ENCODE results near the gene ATP1B2. TPM values are rescaled to one million over a fixed set of nuclear protein-coding genes. Genes with fewer than 3 reads are reported as not detected.
"Not testable (repeated sequence)": the region's sequence is repeated elsewhere in the genome, so short reads cannot be mapped to it uniquely, and the experiment has no call there.

ATP1B2 gene, protein sequence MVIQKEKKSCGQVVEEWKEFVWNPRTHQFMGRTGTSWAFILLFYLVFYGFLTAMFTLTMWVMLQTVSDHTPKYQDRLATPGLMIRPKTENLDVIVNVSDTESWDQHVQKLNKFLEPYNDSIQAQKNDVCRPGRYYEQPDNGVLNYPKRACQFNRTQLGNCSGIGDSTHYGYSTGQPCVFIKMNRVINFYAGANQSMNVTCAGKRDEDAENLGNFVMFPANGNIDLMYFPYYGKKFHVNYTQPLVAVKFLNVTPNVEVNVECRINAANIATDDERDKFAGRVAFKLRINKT
- 14.3 TPM for total RNA-seq

DNA sequence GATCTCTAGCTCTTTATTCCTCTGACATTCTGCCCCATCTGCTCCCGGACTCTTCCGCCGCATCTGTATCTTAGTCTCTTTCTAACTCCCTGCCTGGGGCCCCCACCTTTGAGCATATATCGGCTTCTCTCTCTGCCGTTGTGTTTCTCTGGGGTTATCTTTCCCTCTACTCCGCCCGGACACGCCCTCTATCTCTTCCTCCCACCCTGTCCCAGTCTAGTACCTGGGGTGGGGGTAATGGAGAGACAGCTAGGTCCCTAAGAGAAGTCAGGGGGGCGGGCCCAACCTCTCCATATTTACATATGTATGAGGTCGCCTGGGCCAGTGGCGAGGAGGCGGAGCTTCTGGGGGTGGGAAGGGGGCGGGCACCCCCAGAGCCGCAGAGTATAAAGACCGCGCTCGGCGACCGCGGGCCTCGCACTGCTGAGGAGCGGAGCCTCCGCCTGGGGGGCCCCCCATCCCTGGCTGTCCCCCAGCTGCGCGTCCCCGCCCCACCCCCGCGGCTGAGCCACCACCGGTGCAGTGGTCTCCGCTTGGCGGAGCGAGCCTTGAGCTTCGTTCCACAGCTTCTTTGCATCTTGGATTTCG, at the start of gene ATP1B2:
ATP1B2 (plus strand) TSS at position 418 of the 588 bp plus-strand sequence. CDS start 593 bp downstream, outside the sequence.
- DNase-seq (ENCODE audit: low spot score) (peak; percentile 80), ATAC-seq (peak; percentile 77)
- intact Hi-C loops (cut with DNase I): no loop called here

DNA sequence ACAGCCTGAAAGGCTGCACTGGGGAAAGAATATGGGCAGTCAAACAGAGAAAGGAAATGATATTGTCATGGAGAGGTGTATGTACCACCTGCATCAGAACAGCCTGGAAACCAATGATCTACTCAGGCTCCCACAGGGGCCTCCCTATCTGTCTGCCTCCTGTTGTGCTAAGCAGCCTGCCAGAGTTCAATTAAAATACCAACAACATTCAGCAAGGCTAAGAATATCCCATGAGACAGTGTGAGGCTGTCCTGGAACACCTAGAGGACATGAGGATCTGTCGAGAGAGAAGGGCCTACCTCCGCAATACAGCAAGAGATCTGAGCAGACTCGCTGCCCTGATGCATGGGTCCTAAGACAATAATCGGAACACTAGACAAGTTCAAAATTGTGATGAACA, 44.4 kb upstream of the ATP1B2 start:
- intact Hi-C loops (cut with DNase I): no loop called here
- ATAC-seq (no peak), DNase-seq (ENCODE audit: low spot score) (no peak)

DNA sequence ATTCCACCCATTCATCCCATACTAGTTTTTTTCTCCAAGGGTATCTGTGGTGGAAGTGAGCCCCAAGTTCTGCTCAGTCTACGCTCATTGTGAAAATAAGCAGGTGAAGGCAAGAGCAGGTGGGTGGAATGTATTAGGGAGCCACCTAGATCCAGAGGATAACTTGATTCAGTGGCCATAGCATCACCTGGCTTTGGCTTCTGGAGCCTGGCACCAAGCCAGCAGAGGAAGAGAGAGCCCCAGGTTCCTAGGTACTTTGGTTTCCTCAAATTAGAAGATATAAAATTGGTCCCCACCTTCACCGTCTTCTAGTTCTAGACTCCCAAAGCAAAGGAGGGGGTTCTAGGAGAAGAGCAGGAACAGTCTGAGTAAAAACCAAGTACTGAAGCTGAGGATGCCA, 40.1 kb upstream of the ATP1B2 start:
- intact Hi-C loops (cut with DNase I): no loop called here
- ATAC-seq: no peak
- no peak for DNase-seq (ENCODE audit: low spot score)

DNA sequence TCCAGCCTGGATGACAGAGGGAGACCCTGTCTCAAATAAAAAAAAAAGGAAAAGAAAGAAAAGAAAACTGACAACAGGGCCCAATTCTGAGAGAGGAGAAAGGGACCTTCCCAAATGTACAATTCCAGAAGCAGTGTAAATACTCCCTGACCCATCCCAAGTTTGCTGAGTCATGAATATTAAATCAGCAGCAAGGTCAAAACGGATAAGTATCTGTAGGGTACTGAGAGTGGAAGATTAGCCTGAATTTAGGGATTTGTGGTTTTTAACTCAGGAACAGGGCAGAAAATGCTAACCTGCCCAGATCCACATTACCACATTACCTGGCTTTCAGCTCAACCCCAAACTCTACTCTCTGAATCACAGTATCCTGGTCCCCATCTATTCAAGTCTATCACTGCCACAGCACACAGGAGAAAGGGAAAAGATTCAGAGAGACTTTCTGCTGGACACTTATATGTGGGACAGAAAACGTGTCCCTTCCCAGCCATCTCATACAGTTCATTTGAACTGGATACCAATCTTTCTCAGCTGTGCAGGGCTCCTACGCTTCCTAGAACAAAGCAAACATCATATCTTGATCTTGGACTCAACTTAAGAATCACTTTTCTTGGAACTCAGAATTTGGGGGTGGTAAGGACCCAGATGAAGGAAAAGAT, 39.0 kb upstream of the ATP1B2 start:
- DNase-seq (ENCODE audit: low spot score): no peak
- intact Hi-C loops (cut with DNase I): no loop called here
- no peak for ATAC-seq

DNA sequence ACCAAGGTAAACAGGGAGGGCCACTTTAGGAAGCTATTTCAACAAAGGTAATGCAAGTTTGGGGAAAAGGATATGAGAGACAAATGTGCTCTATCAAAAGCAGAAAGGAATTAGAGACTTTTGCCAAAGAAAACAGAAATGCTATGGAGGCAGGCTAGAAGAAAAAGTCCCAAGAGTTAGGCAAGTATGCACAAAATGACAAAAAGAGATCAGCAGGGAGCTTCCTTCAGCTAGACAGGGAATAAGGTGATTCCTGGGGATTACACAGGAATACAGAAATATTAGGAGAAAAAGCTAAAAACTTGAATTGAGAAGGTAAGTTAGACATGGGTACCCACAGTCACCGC, 38.5 kb upstream of the ATP1B2 start:
- no peak for DNase-seq (ENCODE audit: low spot score)
- intact Hi-C loops (cut with DNase I): no loop called here
- ATAC-seq: no peak

DNA sequence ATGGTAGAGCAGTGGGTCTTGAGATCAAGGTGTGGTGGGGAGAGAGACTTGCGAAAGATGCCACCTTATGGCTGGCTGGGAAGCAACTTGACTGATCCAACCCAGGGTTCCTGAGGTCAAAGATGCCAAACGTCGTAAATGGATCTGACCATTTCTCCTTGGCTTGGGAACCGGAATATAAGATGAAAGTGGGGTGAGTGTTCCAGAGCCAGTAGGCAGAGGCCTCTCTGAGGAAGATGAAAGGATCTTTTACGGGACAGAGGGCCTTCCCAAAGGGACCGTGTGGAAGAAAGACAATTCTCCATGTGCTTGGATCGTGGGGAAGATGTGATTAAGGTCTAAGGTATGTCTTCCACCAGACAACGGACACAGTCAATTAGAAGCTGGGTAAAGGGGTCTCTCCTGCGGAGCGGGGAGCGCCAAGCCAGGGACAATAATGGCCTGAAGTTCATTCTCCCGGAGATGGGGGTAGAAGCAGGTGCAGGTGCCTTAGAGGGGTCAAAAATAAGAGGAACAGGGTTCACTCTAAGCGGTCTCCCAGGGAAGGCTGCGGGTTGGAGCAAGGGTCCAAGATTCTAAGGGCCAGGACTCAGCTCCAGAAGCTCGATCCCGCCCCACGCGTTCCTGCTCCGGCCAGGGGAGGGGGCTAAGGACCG, 36.8 kb upstream of the ATP1B2 start:
- DNase-seq (ENCODE audit: low spot score) (no peak), ATAC-seq (no peak)
- intact Hi-C loops (cut with DNase I): no loop called here

DNA sequence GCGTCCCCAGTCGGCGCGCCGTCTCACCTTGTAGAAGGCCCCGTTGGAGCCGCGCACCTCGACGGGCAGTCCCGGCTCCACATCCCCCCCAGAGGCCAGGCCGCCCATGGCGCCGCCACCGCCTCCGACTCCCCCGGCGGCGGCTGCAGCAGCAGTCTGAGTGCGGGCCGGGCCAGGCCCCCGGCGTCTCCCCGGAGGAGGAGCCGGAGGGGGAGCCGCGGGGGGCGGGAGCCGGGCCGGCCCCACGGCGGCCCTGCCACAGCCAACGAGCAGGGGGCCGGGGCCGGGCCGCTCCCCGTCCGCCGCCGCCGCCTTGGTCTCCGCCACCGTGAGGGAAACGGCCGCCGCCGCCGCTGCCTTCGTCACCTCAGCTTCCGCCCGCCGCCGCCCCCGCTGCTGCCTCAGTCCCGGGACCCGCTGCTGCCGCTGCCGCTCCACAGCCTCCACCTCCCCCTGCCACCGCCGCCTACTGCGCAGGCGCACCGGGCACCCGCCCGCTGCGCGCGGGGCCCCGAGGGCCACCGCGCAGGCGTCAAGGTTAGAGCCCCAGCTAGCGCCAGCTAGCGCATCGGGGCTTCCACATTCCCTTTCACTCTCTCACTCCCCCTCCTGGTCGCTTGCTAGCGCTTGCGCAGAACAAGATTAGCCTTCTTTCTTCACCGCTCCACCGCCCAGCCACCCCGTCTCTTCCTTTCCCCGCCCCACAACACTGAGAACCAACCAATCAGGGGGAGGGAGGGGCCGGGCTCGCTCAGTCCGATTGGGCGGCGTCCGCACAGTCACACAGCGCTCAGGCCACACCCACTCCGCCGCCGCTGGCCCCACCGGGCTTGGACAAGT, 36.1 kb upstream of the ATP1B2 start, which contains the start of gene FXR2:
FXR2 (minus strand) TSS at position 473 of the 840 bp plus-strand sequence; CDS start at position 108, 365 bp downstream.
- intact Hi-C loops (cut with DNase I): no loop called here
- DNase-seq (ENCODE audit: low spot score) (peak; percentile 99), ATAC-seq (peak; percentile 99)

DNA sequence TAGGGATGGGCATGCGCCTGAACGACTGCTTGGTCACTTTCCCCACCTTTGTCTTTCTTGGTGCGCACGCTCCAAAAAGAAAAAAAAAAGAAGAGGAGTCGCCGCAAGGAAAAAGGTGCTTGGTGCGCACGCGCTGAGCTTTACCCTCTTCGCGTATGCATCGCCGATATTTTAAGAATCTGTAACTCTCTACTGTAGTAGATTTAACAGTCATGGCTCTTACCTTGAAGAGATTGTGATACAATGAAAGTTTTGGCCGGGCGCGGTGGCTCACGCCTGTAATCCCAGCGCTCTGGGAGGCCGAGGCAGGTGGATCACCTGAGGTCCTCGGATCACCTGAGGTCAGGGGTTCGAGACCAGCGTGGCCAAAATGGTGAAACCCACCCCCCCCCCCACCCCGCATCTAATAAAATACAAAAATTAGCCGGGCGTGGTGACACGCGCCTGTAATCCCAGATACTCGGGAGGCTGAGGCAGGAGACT, 35.4 kb upstream of the ATP1B2 start:
- DNase-seq (ENCODE audit: low spot score): no peak

DNA sequence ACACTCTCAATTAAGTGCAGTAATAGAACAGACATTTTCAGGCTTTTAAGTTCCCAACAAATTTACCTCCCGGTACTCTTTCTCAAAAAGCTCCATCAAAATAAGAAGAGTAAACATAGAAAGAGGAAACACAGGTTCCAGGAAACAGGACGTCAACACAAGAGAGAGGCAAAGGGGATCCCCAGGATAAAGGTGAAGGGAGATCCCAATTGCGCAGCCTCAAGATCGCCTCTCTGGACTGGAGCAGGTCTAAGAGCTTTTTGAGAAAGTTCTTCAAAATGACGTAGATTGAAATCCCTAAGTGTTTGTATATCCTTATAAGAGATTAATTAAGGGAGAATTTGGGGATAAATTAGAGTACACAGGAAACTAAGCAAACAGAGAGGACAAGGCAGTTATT, 32.1 kb upstream of the ATP1B2 start:
- DNase-seq (ENCODE audit: low spot score): no peak
- ATAC-seq: no peak
- intact Hi-C loops (cut with DNase I): no loop called here

More for the DNA sequence above, 35.4 kb upstream of the ATP1B2 start:
- intact Hi-C loops (cut with DNase I): no loop called here
- no peak for ATAC-seq

DNA sequence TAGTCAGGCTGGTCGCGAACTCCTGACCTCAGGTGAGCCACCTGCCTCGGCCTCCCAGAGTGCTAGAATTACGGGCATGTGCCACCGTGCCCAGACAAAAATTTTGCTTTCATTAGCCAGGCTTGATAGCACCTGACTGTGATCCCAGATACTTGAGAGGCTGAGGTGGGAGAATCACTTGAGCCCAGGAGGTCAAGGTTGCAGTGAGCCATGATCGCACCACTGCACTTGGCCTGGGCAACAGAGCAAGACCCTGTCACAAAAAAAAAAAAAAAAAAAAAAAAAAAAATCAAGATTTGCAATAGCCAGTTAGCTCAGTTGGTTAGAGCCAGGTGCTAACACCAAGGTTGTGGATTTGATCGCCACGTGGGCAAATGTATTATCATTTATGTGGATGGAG, 29.9 kb upstream of the ATP1B2 start:
- intact Hi-C loops (cut with DNase I): no loop called here
- DNase-seq (ENCODE audit: low spot score): no peak
- no peak for ATAC-seq

DNA sequence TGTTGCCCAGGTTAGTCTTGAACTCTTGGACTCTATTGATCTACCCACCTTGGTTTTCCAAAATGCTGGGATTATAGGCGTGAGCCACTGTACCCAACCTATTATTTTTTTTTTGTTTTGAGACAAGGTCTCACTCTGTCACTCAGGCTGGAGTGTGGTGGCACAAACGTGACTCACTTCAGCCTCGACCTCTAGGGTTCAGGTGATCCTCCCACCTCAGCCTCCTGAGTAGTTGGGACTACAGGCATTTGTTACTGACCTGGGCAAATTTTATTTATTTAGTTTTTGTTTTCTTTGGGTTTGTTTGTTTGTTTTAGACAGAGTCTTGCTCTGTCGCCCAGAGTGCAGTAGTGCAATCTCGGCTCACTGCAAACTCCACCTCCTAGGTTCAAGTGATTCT, 27.1 kb upstream of the ATP1B2 start:
- no peak for DNase-seq (ENCODE audit: low spot score)
- no peak for ATAC-seq
- intact Hi-C loops (cut with DNase I): no loop called here

DNA sequence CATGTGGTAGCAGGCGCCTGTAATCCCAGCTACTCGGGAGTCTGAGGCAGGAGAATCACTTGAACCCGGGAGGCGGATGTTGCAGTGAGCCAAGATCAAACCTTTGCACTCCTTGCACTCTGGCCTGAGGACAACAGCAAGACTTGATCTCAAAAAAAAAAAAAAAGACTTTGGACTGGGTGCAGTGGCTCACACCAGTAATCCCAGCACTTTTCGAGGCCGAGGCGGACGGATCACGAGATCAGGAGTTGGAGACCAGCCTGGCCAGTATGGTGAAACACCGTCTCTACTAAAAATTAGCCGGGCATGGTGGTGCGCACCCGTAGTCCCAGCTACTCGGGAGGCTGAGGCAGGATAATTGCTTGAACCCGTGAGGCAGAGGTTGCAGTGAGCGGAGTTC, 25.0 kb upstream of the ATP1B2 start:
- DNase-seq (ENCODE audit: low spot score); intact Hi-C loops (cut with DNase I); ATAC-seq: not testable (repeated sequence)

DNA sequence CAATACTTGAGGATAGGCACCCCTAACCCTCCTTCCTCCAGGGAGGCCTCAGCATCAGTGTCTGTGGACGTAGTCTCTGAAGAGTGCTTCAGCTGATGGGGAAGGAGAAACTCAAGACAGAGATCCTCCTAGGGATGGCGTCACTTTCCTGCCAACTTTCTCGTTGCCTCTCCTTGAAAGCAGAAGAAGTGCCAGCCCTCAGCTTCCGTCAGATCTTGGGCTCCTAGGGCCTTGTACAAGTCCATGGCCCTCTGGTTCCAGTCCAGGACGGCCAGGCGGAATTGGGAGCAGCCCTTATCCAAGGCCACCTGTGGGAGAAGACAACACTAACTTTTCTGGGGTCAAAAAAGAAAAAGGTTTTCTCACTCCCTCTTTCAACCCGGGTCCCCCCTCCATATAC, 24.4 kb upstream of the ATP1B2 start:
- DNase-seq (ENCODE audit: low spot score) (no peak), ATAC-seq (no peak)
- intact Hi-C loops (cut with DNase I): no loop called here

DNA sequence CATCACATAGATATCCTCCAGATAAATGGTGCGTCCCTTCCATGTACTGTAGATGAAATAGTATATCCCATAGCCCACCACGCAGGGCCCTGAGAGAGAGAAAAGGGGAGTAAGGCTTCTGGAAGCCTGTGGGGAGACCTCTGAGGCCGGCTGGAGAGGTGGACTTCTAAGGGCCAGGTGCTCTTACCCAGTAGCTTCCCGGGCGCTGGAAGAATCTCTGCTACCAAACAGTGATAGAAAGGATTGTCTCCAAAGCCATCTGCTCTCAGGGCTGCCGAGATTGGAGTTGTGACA, 23.8 kb upstream of the ATP1B2 start:
- no peak for ATAC-seq
- intact Hi-C loops (cut with DNase I): no loop called here
- DNase-seq (ENCODE audit: low spot score): no peak

DNA sequence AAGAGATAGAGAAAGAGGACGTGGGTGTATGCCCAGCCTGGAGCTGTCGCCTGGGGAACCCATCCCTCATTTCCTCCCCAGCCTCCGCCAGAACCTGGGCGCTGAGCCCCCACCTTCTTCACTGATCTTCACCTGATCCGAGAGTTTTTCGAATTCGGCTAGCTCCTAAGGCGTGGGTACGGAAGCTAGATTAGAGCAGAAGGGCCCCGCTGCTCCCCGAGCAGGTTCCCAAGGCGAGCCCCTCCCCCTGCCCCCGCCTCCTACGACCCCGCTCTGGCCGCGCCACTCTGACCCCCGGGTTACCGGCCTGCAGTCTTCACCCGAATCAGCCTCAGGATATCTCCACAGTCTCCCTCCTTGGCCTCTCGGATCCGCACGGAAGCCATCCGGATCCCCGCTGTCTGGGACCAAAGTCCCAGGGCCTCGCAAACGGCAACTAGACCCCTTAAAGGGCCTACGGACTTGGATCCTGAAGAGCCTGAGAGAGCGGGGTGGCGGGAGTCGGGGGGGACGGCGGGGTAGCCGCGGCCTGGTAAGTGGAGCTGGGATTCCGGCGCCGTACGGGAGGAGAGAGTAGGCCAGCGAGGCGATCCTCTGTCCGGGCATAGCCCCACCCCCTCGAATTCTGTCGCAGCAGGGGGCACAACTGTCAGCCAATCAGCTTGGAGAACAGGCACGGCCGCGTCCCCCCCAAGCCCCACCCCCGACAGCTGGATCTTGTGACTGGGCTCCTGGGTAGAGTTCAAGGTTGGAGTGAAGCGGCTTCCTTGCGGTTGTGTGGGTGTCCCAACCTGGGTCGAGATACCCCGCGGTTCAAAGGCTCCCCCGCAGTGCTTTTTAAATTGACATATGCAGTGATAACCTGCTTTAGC, 23.2 kb upstream of the ATP1B2 start, which contains the start of gene SAT2:
SAT2 (minus strand) TSS at position 572 of the 872 bp plus-strand sequence; CDS start at position 386, 186 bp downstream.
- intact Hi-C loops (cut with DNase I): no loop called here
- peak; percentile 97 for DNase-seq (ENCODE audit: low spot score)
- ATAC-seq: peak; percentile 99

DNA sequence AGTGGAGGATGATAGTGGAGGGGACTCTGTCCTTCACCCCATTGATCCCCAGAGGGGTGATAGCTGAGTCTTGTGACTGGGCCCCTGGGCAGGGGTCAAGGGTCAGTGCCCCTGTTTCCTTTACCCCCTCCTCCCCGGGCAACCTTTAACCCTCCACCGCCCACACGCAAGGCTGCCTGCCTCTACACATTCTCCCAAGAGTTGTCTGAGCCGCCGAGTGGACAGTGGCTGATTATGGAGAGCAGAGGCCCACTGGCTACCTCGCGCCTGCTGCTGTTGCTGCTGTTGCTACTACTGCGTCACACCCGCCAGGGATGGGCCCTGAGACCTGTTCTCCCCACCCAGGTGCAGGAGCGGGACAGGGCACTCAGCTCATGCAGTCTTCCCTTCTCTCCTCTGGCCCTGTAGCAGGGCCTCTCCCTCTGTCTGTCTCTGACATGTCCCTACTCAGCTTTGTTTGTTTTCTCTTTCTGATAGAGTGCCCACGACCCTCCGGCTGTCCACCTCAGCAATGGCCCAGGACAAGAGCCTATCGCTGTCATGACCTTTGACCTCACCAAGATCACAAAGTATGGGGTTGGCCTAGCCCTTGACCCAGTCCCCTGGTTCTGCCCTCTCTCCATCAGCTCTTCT, 20.7 kb upstream of the ATP1B2 start, which contains the start of gene SHBG:
SHBG (plus strand) TSS at position 197 of the 633 bp plus-strand sequence; CDS start at position 235, 38 bp downstream.
- no peak for DNase-seq (ENCODE audit: low spot score)
- intact Hi-C loops (cut with DNase I): loop anchor here (10.0 kb wide), 1 partner anchor 55 kb away; the partner anchor contains the start of genes TP53 and WRAP53
- no peak for ATAC-seq

Measured in sciatic nerve (tissue), 2 donors.